Activated effector memory CD4-positive, alpha-beta T cell treated with Interleukin-2 at 50 U/mL for 16 hours (primary cell): ENCODE data around the gene CMSS1.

ENCODE experiments used
- DNase-seq: peaks from one replicate; pipeline ENCODE4 v3.0.0-alpha.2; 2020

The CMSS1 gene

DNA sequence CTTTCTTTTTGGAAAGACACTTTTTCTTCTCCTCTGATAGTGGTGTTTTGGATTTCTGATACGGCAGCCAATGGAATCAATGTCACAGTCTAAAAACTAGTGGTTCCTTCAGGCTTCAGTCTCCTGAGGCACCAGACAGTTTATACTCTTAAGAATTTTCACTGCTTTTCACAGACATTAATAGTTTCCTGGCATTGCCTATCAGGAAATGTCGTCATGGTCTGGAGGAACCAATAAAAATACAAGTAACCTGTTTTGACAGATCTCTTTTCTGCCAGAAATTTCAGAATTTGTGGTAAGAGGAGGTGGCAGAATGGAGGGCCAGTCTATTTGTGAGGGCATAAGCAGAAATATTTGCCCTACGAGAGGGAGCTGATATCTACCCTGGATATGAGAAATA is 251.8 kb downstream of the CMSS1 start:
- no peak for DNase-seq

DNA sequence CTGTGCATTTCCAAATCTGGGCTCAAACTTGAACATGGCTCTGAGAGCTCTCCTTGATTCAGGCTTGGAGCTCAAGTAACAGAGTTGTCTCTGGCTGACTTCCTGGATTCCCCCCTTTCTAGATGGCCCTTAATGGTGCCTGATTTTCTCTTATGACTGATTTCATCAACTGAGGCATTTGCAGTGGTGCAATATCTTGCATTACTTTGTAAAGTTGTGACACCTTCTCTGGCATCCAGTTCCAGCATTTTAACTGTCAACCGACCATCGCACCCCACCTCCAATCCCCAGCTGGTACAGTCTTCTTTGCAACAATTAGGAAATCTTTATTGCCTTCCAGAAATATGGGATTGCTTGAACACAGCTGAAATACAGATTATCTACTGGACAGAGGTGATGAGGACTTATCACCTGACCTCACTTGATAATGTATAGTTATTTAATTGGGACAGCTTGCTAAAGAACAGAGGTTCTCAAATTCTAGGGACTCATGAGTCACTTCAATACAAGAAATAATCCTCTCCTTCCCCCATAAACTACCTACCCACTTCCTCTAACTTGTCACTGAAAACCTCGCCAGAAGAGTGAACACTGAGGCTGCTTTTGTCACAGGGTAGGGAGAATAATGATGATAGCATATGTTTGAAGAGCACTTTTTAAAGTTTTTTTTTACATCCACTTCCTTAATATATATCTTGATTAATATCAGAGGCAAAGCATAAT is 254.8 kb downstream of the CMSS1 start:
- no peak for DNase-seq

DNA sequence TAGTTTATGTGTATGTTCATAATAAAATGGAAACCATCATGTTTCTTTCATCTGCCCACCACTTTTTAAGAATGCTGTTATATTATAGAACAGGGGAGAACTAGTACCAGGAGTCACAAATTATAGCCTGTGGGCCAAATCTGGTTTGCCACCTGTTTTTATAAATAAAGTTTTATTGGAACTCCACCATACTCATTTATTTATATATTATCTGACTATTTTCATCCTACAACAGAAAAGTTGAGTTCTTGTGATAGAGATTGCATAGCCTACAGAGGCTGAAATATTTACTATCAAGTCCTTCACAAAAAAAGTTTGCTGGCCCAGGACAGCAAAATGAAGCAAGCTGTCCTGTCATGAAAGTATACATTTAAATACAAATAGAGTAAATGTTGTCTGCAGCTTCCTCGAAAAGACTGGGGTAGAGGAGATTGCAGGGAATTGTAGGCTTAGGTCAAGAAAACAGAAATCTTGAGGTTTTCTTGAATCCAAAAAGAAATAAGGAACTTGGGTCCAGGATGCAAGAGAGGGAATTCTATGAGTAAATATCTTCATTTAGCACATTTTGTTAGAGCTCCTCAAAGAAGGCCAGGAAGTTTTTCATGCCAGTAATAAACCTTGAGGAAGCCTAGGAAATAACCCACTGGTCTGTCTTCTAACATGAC is 255.5 kb downstream of the CMSS1 start:
- no peak for DNase-seq

DNA sequence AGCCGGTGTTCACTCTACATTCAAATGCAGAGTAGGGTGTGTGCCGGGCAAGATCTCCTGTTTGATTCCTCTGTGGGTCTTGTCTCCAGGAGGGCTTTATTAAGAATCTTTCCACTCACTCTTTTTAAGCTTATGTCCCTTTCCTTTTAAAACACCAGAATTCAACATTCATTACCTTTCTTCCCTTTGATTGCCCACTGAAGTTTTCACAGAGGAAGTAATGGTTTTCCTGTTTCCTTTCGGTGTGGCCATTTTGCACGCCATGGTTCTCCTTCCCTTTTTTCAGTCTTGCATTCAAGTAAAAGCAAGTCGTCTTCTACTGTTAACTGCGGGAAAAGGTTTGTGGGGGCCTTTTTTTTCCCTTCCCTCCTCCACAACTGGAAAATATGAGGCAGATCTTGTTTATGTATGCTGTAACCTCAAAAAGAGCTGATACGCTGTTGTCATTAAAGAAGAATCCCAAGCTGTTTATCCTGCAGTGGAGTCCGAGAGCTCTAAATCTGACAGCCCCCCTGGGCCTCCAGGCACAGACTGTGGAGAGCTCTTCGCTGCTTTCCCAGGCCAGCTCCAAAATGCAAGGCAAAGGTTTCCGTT is 256.1 kb downstream of the CMSS1 start:
- DNase-seq = no peak

DNA sequence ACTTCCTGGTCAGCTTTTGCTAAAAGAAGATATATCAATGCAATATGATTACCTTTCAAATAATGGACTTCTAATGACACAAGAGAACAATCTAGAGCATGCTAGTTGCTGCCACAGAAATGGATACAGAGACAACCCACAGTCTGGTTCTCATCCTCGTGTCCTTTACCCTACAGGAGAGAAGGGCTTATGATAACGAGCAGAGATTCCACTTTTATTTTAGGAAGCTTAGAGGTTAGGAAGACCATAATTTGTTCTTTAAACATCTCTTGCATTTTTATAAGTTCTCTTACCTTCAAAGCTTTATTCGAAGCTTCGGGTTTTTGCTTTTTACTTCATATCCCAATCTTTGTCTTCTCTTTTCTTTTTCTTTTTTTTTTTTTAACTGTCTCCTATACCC is 257.5 kb downstream of the CMSS1 start:
- DNase-seq = no peak

DNA sequence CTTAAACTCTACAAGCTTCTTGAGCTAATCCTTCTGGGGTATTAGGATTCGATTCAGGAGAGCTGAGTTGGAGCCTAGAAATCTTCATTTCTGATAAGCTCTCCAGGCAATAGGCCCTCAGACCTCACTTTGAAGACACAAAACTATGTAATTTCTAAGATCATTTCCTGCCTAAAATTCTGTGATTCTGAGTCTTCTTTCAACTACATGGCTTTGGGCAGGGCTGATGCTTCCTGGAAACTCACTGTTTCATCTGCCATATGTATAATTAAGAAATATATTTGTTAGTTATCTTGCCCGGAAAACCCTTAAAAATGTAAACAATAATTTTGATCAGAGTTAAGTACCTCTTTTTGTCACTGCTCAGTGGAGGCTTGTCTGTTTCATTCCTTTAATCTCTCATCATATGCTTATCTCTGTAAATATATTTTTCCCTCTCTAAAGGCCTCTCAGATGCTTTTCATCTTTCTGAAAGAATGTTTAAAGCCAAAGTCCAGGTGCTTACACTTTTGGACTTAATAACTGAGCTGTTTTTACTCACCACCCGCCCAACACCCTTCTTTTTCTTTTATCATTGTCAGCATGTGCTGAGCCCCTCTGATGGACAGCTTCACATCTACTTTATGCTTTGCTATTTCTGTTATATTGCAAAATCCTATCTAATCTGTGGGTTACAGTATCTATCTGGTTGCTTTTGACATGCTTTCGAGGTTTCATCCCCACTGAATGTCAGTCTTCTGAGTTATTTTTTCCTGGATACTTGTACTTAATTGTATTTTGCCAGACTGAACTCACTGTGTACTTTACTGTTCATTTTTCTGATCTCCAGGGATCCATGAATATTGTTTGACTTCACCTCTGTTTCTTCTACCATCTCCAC is 258.4 kb downstream of the CMSS1 start:
- no peak for DNase-seq

DNA sequence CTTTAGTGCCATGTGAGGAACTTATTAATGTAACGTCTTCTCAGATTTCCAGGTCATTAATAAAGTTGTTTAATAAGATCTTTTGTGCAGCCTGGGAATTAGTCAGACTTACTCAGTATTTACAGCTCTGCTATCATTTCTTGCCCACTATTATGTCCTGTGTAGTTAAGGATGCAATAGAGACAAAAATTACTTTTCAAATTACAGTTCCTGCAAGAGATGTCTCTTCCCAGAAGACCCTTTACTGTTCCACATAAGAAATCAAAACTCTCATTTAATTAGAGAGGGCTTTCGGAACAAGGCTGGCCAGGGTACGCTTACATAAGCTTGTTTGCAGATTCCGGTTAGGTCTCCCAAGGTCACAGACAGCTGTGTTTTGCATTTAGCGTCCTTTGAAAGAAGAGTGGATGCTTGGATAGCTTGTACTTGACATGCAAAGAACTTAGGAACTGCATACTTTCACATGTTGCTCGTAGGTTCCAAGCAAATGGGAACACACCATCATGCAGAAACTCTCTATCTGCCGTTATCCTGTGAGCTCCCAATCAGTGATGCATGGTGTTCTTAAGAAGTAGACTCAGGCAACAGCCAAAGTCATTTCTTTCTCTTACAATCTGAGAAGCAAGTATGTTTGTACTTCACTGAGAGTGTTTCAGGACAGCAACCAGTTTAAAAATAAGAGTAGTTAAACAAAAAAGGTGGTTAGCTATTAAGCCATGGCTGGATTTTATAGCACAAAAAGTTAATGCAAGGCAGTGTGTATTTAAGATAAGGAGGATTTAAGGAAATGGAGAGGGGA is 259.3 kb downstream of the CMSS1 start:
- no peak for DNase-seq

DNA sequence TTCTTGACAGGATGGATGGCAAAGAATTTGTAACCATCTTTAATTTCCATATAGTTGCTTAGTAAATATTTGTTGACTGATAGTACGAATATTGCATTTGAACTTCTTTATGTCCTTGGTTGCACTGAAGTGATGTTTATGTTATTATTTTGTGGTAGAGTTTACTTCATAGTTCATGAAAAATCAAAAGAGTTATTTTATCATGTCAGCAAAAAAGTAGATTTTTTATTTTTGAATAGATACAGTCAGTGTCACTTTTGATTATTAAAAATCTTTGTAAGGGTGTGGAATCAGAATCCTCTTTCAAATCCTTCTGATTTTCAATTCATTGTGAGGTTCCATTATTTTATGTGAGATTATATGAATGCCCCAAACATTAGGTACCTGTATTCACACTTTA is 261.7 kb downstream of the CMSS1 start:
- no peak for DNase-seq

DNA sequence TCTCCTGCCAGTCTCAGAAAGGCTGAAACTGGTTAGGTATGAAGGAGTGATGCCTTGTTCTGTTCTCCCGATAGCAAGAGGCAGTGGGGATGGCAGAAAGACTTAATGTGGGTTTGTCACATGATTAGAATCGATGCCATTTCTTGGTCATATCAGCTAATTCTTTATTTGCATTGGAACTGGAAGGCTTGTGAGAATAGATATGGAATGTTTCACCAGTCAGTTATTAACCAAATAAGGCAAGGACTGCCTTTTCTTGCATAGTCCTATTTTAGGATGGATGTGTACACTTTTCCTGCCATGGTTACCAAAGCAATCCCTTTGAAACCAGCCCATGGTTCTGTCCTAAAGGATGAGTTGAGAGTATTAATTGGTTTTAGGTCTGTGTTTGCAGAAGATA is 262.9 kb downstream of the CMSS1 start:
- no peak for DNase-seq

DNA sequence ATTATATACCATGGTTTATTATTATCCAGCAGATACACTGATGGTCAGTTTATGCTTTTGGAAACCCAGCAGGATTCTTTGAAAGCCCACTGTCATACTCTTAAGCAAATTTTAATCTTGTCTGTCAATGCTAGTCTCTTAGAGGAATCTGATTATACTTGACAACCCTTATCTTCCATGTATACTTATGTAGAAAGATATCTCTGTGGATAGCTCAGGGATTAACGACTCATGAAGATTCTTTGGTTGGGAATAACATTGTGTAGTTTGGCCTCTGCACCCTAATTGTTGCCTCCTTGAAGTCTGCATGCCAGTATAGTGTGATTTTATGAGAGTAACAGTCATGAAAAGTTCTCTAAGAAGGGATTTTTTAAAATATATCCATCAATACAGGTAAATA is 263.6 kb downstream of the CMSS1 start:
- DNase-seq = no peak

DNA sequence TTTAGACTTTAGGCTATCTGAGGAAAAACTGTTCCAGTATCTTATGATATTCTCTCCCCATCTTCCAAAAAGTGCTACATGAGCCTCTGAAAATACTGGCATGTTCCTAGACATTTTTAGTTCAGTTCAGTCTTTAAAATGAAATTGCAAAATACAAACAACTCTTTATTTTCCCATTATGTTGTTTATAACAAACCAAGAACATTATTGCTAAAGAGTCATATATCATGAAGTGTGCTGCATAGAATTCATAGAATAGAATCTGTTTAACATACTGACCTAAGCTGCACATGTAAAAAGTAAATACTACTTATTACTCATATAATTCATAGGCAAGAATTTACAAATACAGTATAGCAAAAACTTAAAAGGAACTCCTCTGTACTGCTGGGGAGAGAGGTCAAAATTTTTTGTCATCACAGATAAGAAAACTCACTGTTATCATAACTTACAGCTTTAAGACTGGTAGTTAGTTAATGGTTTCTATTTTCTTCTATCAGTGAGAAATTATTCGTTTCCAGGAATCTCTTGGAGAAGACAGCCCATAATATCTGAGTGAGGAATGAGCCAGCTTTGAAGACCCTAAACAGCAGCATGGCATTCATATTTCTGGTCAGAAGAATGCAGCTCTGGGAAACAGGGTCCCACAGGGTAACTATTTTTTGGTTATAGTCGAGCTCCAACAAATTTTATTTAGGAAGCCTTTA is 264.5 kb downstream of the CMSS1 start:
- DNase-seq = no peak

DNA sequence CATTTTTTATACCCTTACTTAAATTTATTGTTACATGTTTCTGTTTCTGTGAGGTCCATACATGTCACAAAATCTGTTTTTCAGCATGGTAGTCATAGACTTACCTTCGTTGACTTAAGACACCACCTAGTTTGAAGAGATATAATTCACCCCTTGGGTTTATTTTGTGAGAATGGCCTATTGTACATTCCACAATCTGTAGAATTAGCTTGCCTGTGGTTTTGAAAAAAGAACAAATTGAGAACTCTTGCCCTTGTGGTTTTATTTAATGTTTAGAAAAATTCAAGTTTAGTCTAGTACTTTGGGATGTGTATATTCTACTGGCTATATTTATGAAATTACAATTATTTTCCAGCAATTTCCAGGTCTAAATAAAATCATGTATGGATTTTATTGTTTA is 265.1 kb downstream of the CMSS1 start:
- DNase-seq = no peak

DNA sequence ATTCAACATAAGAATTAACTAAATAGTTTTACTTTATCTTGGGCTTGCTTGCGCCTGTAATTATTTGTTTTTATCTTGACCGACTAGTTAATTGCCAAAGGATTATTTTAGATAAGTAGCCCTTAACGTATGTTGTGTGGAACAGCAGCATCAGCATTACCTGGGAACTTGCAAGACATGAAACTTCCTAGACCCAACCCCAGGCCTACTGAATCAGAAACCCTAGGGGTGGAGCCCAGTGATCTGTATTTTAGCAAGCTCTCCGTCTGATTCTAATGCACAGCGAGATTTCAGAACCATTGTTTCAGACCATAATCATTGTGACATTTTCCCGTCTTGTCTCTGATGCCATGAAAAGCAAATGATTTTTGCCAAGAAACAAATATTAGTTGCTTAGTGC is 265.5 kb downstream of the CMSS1 start:
- no peak for DNase-seq

DNA sequence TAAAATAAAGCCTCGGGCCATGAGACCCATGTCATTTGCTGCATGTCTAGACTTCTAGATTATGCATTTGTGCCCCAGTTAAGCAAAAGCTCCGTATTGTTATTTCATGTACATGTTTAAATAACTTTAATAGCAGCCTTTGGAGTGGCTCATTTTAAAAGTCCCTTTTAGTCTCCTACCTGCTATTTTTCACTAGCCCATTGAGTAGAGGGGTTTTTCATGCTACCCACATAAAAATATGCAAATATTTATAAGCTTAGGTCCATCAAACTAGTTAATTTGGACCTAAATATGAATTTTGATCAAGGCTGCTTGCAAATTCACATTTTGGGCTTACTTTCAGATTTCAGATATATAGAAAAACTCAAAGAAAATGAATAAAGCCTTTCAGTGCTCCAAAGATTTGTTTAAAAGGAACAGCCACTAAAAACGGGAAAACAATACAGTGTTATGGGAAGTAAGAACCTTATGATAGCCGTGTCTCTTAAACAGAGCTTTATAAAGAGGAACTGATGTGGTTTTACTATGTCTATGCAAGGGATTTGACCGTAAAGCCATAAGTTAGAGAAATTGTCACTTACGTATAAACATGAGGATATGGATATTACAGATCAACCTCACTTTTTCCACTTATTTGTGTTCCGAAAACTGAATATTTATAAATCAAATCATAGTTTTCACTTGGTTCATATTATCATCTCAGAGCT is 266.6 kb downstream of the CMSS1 start:
- DNase-seq = no peak

DNA sequence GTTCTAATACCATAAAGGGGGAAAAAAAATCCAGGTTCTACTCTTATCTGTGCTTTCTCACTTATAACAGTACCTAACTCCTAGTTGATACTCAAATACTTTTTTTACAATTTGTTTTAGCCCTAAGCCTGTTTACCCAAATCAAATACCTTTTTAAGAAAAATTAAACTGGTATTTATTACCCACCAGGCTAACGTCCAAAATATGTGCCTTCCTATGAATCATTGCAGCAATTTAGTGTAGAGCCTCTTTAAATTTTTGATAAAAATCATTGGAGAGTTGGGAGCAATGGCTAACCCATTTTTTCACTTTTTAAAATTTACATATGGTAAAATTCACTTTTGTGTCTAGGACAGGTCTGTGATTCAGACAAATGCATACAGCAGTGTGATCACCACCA is 268.7 kb downstream of the CMSS1 start:
- no peak for DNase-seq

DNA sequence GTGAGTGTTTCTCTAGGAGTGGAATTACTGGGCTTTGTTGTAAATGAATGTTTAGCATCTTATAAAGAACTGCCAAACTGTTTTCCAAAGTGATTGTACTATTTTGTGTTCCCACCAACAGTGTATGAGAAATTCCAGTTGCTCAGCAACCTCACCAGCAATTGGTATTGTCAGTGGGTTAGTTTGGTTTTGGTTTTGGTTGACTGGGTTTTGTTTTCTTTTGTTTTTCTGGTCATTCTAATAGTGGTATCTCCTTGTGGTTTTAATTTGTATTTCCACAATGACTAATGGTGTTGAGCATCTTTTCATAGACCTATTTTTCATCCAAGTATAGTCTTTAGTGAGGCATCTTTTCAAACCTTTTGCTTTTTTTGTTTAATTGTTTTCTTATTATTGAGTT is 269.5 kb downstream of the CMSS1 start:
- no peak for DNase-seq

DNA sequence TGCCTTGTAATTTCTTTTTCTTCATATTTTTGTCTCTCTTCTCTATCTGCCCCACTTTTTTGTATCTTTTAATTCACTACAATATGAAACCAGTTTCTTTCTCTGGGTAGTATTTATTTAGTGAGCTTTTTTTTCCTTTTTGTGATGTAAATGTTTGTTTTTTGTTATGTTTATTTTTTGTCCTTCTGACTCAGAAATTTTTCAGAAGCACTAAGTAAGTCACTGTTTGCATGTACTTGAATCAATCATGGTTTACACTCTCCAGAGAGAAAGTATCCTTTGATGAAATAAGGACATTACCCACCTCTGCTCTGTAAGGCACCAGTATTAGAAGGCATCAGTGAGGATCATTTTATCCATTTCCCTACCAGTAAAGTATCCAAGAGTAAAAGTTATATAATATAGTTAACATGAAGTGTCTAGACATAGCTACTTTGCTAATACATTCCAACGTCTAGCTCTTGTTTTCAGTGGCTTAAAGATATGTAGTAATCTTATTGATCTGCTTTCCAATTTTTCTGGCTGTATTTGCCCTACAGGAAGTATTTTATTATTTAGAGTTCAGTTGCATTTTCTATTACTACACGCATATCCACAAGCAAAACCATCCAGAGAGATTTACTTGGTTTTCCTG is 271.2 kb downstream of the CMSS1 start:
- DNase-seq = no peak

DNA sequence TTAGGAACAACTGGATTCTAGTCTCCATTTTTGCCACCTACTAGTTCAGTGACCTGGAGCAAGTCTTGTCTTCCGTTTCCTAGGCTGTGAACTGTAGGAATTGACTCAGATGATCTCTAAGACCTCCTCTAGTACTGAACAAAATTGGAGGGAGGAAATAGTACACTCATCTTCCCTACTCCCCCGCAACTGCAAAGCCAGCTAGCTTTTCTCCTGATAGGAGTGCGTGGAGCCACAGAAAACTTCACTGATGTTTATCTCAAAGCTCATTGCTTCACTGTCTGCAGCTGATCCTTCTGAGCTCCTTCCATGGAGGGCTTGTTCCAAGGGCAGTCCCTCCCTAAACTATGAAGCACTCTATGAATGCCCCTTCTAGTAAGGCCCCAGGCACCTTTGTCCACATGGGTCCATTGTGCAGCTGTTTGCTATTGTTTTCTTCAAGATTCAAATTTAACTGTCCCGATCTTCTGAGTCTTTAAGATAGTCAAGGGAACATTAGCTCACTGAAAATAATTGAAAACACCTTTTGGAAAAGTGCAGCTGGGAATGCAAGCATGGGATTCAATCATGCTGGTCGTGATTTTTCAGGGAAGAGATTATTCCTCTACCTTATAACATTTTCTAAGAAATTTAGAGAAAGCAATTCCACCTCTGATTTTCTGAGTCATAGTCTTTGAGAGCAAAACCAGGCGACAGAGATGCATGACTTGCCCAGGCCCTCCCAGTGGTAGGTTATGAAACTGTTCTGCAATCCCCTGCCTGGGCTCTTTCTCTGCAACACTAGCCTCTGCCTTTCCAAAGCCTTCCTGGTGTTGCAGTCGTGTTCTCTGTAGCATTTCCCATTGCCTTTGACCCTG is 272.4 kb downstream of the CMSS1 start:
- no peak for DNase-seq

DNA sequence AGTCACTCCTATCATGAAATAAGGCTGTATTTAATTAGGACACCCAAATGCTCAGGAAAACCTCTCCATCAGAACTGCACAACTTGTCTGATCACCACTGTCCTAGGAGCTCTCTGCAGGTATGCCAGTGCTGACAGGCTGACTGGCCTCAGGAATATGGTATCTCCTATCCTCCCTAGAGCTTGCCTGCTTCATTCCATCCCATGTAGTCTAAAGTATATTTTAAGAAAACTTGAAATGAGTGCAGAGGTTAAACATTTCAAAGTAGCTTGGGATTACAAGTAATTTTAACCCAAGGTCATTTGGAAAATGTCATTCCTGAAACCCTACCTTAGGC is 273.0 kb downstream of the CMSS1 start:
- no peak for DNase-seq

DNA sequence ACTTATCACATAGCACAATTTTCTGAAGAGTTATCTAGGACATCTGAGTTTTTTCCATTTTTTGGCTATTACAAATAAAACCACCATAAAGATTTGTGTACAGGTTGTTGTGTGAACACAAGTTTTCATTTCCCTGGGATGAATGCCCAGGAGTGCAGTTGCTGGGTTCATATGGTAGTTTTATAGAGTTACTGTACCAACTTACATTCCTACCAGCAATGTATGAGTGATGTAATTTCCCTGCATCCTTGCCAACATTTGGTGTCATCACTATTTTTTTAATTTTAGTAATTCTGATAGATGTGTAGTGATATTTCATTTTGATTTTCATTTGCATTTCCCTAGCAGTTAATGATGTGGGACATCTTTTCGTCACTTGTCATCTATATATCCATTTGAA is 276.2 kb downstream of the CMSS1 start:
- no peak for DNase-seq
